ENCODE data around the gene HEMGN.

HEMGN gene

GRCh38 chr9:97925497-97926334 lies 12.3 kb downstream of the HEMGN start:
- DNase-seq = no peak

GRCh38 chr9:97924386-97924785 lies 13.6 kb downstream of the HEMGN start:
- DNase-seq = no peak

- peak; percentile 83 for DNase-seq
These were observed 14.4 kb downstream of the HEMGN start for GRCh38 chr9:97923529-97924108.

- DNase-seq = peak; percentile 98
These were observed 15.8 kb downstream of the HEMGN start, which contains the start of gene TRMO for GRCh38 chr9:97921959-97922724. Gene TRMO (minus strand): TSS chr9:97922500. CDS start chr9:97922493, 7 bp downstream.

- no peak for DNase-seq
These were observed 18.7 kb downstream of the HEMGN start for GRCh38 chr9:97919217-97919813.

GRCh38 chr9:97918611-97919010 lies 19.4 kb downstream of the HEMGN start:
- DNase-seq = no peak

GRCh38 chr9:97911970-97912369 lies 26.0 kb downstream of the HEMGN start:
- no peak for DNase-seq

GRCh38 chr9:97911528-97911927 lies 26.4 kb downstream of the HEMGN start:
- DNase-seq = no peak

GRCh38 chr9:97910357-97910756 lies 27.6 kb downstream of the HEMGN start:
- no peak for DNase-seq

GRCh38 chr9:97908705-97909104 lies 29.3 kb downstream of the HEMGN start:
- no peak for DNase-seq

- no peak for DNase-seq
These were observed 30.3 kb downstream of the HEMGN start for GRCh38 chr9:97907632-97908031.

GRCh38 chr9:97907046-97907445 lies 30.9 kb downstream of the HEMGN start:
- no peak for DNase-seq

- no peak for DNase-seq
These were observed 31.6 kb downstream of the HEMGN start for GRCh38 chr9:97906236-97906831.

- DNase-seq = no peak
These were observed 32.7 kb downstream of the HEMGN start for GRCh38 chr9:97905228-97905627.

GRCh38 chr9:97904725-97905124 lies 33.2 kb downstream of the HEMGN start:
- DNase-seq = no peak

- DNase-seq = no peak
These were observed 34.8 kb downstream of the HEMGN start for GRCh38 chr9:97903177-97903576.

- DNase-seq = no peak
These were observed 37.0 kb downstream of the HEMGN start for GRCh38 chr9:97900738-97901565.

GRCh38 chr9:97900103-97900737 lies 37.8 kb downstream of the HEMGN start:
- DNase-seq = no peak

GRCh38 chr9:97895695-97896332 lies 42.2 kb downstream of the HEMGN start:
- DNase-seq = no peak

- DNase-seq = no peak
These were observed 42.8 kb downstream of the HEMGN start for GRCh38 chr9:97895211-97895610.

GRCh38 chr9:97892421-97892820 lies 45.6 kb downstream of the HEMGN start:
- no peak for DNase-seq

Data from femur (tissue), 1 donor.